ENCODE data around the gene DGKA.

GRCh38 chr12:55908726-55909512 is 22.0 kb upstream of the DGKA start:
- TF ChIP-seq, protein P1, sequence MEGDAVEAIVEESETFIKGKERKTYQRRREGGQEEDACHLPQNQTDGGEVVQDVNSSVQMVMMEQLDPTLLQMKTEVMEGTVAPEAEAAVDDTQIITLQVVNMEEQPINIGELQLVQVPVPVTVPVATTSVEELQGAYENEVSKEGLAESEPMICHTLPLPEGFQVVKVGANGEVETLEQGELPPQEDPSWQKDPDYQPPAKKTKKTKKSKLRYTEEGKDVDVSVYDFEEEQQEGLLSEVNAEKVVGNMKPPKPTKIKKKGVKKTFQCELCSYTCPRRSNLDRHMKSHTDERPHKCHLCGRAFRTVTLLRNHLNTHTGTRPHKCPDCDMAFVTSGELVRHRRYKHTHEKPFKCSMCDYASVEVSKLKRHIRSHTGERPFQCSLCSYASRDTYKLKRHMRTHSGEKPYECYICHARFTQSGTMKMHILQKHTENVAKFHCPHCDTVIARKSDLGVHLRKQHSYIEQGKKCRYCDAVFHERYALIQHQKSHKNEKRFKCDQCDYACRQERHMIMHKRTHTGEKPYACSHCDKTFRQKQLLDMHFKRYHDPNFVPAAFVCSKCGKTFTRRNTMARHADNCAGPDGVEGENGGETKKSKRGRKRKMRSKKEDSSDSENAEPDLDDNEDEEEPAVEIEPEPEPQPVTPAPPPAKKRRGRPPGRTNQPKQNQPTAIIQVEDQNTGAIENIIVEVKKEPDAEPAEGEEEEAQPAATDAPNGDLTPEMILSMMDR (IDR thresholded peaks at IDR 0.05; ENCODE audit: low read depth, low read length): no peak
- TF ChIP-seq EZH2phosphoT487 (IDR thresholded peaks at IDR 0.05; ENCODE audit: low read depth): no peak

Measured in OCI-LY3 (cell line).